K562 (cell line): ENCODE measurements around the gene EBF4. TPM values are rescaled to one million over a fixed set of nuclear protein-coding genes. Genes with fewer than 3 reads are reported as not detected.
A peak's percentile ranks its signal among the peaks of the same experiment; 100 is the strongest.
"Not testable (repeated sequence)": the region's sequence is repeated elsewhere in the genome, so short reads cannot be mapped to it uniquely, and the experiment has no call there.

ENCODE experiments used
- ATAC-seq: fragments of 200-7000 bp; cut with Tn5 transposase; 3 replicates; pipeline ENCODE4 v1.9.1; 2020; ENCODE audit warnings: moderate library complexity
- BruUV-seq: library from RNA; stranded (reverse); fragments of 400-500 nt; replicated peaks from 2 replicates; lab custom pipeline; 2021; lab: Mats Ljungman, UMichigan
- CTCF ChIA-PET: fragments of 300-600 bp; formaldehyde crosslinking; extraction: SDS; loops from one replicate; lab custom pipeline; 2021; ENCODE audit warnings: low intra/inter-chr PET ratio; lab: Yijun Ruan, JAX
- POLR2A ChIA-PET: fragments of 300-600, 350-650 bp; sonication (Branson Sonifier 250); formaldehyde crosslinking; extraction: SDS; loops from one replicate; lab custom pipeline; 2021; ENCODE audit warnings: antibody characterized with exemption, inconsistent platforms; lab: Yijun Ruan, JAX
- DNase-seq, 4 experiments: peaks; one replicate each; pipeline versions ENCODE4 v3.0.0 to v3.0.0-alpha.2; 2011 to 2018; ENCODE audit warnings: low spot score in 3 of 4, mixed read lengths in 3 of 4; ENCODE audit errors: extremely low read depth in 1 of 4
- FAIRE-seq: peaks from 2 replicates; lab custom pipeline; 2011; peaks lifted over from hg19 to GRCh38; lab: Jason Lieb, UNC
- H2AFZ ChIP-seq: 2 replicates; pipeline ENCODE4 v1.6.0; 2011; ENCODE audit warnings: low read depth, low read length, control low read depth, inconsistent platforms
- H3K27ac ChIP-seq: fragments of 200-600 bp; 3 replicates; pipeline ENCODE4 v1.8.0; 2011; ENCODE audit warnings: low read depth, mild to moderate bottlenecking, control low read depth, inconsistent platforms, low read length, moderate library complexity, mixed read lengths; ENCODE audit errors: extremely low read depth
- H3K27me3 ChIP-seq, 2 experiments: fragments of 300-600 bp in 1 of 2; 2 replicates in 1 of 2; 3 replicates in 1 of 2; pipeline versions ENCODE4 v1.6.0 to v1.8.0; 2011; ENCODE audit warnings: inconsistent platforms in 2 of 2, low read length in 2 of 2, mild to moderate bottlenecking in 1 of 2, mixed read lengths in 1 of 2, moderate library complexity in 1 of 2; ENCODE audit not compliant: control insufficient read depth in 2 of 2, insufficient read depth in 2 of 2
- H3K36me3 ChIP-seq: fragments of 300-600 bp; 3 replicates; pipeline ENCODE4 v1.8.0; 2011; ENCODE audit warnings: mild to moderate bottlenecking, low read length, inconsistent platforms; ENCODE audit not compliant: control insufficient read depth, insufficient read depth
- H3K4me1 ChIP-seq, 2 experiments: fragments of 200-600 bp in 1 of 2; replicated peaks in 1 of 2; 2 replicates in 1 of 2; 3 replicates in 1 of 2; pipeline versions ENCODE4 v1.5.1 to v1.8.0; 2011; ENCODE audit warnings: inconsistent platforms in 2 of 2, low read length in 2 of 2, mild to moderate bottlenecking in 1 of 2, mixed read lengths in 1 of 2, moderate library complexity in 1 of 2; ENCODE audit not compliant: control insufficient read depth in 2 of 2, insufficient read depth in 2 of 2
- H3K4me2 ChIP-seq: 2 replicates; pipeline ENCODE4 v1.6.1; 2011; ENCODE audit warnings: low read length, control low read depth, inconsistent platforms, mixed read lengths; ENCODE audit not compliant: insufficient read depth
- H3K4me3 ChIP-seq: fragments of 200-600 bp; sonication (generic), shearing (Covaris generic); 2 replicates; pipeline ENCODE4 v1.5.1; 2016; ENCODE audit warnings: control low read depth, inconsistent platforms
- H3K79me2 ChIP-seq: fragments of 200-600 bp; 3 replicates; pipeline ENCODE4 v1.8.0; 2011; ENCODE audit warnings: low read length, inconsistent platforms; ENCODE audit not compliant: control insufficient read depth, insufficient read depth
- H3K9ac ChIP-seq, 2 experiments: 2 replicates each; pipeline versions ENCODE4 v1.6.0 to v1.6.1; 2011; ENCODE audit warnings: low read depth in 2 of 2, low read length in 2 of 2, control low read depth in 1 of 2, inconsistent platforms in 1 of 2, mild to moderate bottlenecking in 1 of 2, mixed read lengths in 1 of 2; ENCODE audit not compliant: insufficient read depth in 1 of 2
- H3K9me1 ChIP-seq: one replicate; pipeline ENCODE4 v1.6.0; 2011; ENCODE audit warnings: inconsistent platforms, mild to moderate bottlenecking, low read length, moderate library complexity; ENCODE audit not compliant: control insufficient read depth, insufficient read depth
- H3K9me3 ChIP-seq: replicated peaks from 2 replicates; pipeline ENCODE4 v1.5.1; 2011; ENCODE audit warnings: low read depth, low read length, inconsistent platforms; ENCODE audit not compliant: control insufficient read depth, insufficient read depth
- H4K20me1 ChIP-seq: replicated peaks from 2 replicates; pipeline ENCODE4 v1.6.1; 2011; ENCODE audit warnings: low read length, inconsistent platforms, mixed read lengths; ENCODE audit not compliant: control insufficient read depth, insufficient read depth
- ADNP ChIP-seq: fragments of 200-800 bp; sonication (Bioruptor generic); IDR thresholded peaks from 2 replicates; pipeline ENCODE4 v1.6.1; 2016; ENCODE audit warnings: missing genetic modification characterization, missing compliant biosample characterization
- BRF2 ChIP-seq: IDR thresholded peaks from 3 replicates; pipeline ENCODE4 v1.6.1; 2011; ENCODE audit warnings: borderline replicate concordance, mild to moderate bottlenecking; ENCODE audit not compliant: insufficient read length, insufficient read depth
- GABPA ChIP-seq: fragments of 200-800 bp; sonication (Bioruptor generic); conservative IDR thresholded peaks from 2 replicates; pipeline ENCODE4 v1.6.1; 2016; ENCODE audit warnings: low read depth, missing genetic modification characterization, missing compliant biosample characterization
- IRF9 ChIP-seq: fragments of 450-650 bp; IDR thresholded peaks from 2 replicates; pipeline ENCODE4 v1.6.1; 2016; ENCODE audit warnings: missing biosample characterization, missing genetic modification characterization
- L3MBTL2 ChIP-seq: fragments of 450-650 bp; IDR thresholded peaks from 2 replicates; pipeline ENCODE4 v1.6.1; 2016; ENCODE audit warnings: mild to moderate bottlenecking, moderate library complexity
- NCOA2 ChIP-seq, 2 experiments: fragments of 450-650 bp; IDR thresholded peaks; 2 replicates each; pipeline ENCODE4 v1.6.1; 2018; ENCODE audit warnings: mild to moderate bottlenecking in 2 of 2, moderate library complexity in 1 of 2; ENCODE audit not compliant: partially characterized antibody in 2 of 2
- PKNOX1 ChIP-seq: fragments of 450-650 bp; IDR thresholded peaks from 2 replicates; pipeline ENCODE4 v1.6.1; 2016
- WGBS: fragments of 100-300 bp; shearing (Covaris generic); methylation state at CpG from one replicate; pipeline ENCODE4 v1.1.6; 2016; ENCODE audit warnings: low coverage, mixed read lengths; ENCODE audit not compliant: insufficient coverage; ENCODE audit errors: missing lambda C conversion rate; 5-methylcytosine and 5-hydroxymethylcytosine counted together
- in situ Hi-C: fragments of 300-500 bp; cut with MboI; formaldehyde crosslinking; loops from 4 replicates; pipeline ENCODE4 v1.15.0; 2018; ENCODE audit warnings: inconsistent platforms, mixed read lengths
- intact Hi-C: fragments of 100-400 bp; cut with micrococcal nuclease; formaldehyde crosslinking; loops from 2 replicates; pipeline ENCODE4 v1.14.2; 2022
- polyA plus RNA-seq, 8 experiments: library from polyadenylated mRNA; depleted of rRNA in 4 of 8; stranded (reverse) in 5 of 8; unstranded in 3 of 8; fragments of >200 nt; fragmentation: Nextera tagmentation in 2 of 8; fragmentation: Illumina TruSeq in 1 of 8; extraction: Ambion mirVana in 2 of 8; extraction: Trizol in 1 of 8; gene quantifications; 2 replicates each; pipeline versions ENCODE4 v1.2.1 to v1.2.3, GENCODE V29; 2011 to 2014; ENCODE audit warnings: inconsistent platforms in 1 of 8, missing spikeins in 1 of 8
- total RNA-seq, 7 experiments: library from RNA; depleted of rRNA in 6 of 7; stranded (reverse); fragments of >200 nt in 6 of 7; fragmentation: Illumina TruSeq in 2 of 7; extraction: Trizol in 2 of 7; gene quantifications; 2 replicates each; pipeline versions ENCODE4 v1.2.1 to v1.2.3, GENCODE V29; 2011 to 2021; ENCODE audit warnings: low replicate concordance in 1 of 7

Gene EBF4
- total and polyA plus RNA-seq, 9 of the 15 experiments (the other 6 are each of a cell fraction or from before 2014, with no cell fraction given), result 0.09 TPM; not detected in 8

DNA sequence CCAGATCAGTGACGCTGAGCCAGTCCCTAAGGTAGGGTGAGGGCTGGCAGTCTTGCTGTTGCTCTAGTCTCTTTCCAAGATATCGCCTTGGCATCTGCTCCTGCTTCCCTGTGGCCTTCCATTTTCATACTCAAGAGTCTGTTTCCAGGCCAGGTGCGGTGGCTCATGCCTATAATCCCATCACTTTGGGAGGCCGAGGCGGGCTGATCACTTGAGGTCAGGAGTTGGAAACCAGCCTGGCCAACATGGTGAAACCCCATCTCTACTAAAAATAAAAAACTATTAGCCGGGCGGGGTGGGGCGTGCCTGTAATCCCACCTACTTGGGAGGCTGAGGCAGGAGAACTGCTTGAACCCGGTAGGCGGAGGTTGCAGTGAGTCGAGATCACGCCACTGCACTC lies 77.5 kb downstream of the EBF4 start:
- H3K9me1 ChIP-seq, BruUV-seq, H3K4me3 ChIP-seq, DNase-seq, intact Hi-C loops, H3K36me3 ChIP-seq, ATAC-seq, H4K20me1 ChIP-seq, CTCF ChIA-PET, in situ Hi-C loops, H3K79me2 ChIP-seq, H3K9ac ChIP-seq, FAIRE-seq, H3K4me2 ChIP-seq, H3K4me1 ChIP-seq, POLR2A ChIA-PET, H3K9me3 ChIP-seq, H2AFZ ChIP-seq, H3K27ac ChIP-seq: not testable (repeated sequence)
- 5% methylated on average over 9 of the region's 12 CpGs for WGBS
- H3K27me3 ChIP-seq, result peaks cover 9 to 32% of the 10 kb centered on the region in 2 experiments; a peak in 4 of 5 replicates

- no peaks in the 10 kb centered on the region for H3K79me2 ChIP-seq
- peaks cover 9 to 32% of the 10 kb centered on the region in 2 experiments; a peak in 4 of 5 replicates for H3K27me3 ChIP-seq
- H3K4me2 ChIP-seq, result no peak overlapping the region
- DNase-seq (no peak), FAIRE-seq (no peak), ATAC-seq (0 out of 3 replicates have a peak, but pooled peaks have one; percentile 32)
- H3K27ac ChIP-seq, result no peak overlapping the region
- WGBS, result 11% methylated on average over 10 of the region's 12 CpGs
- in situ Hi-C loops (no loop called here), intact Hi-C loops (no loop called here)
- ChIA-PET POLR2A (interaction anchor here (0.6 to 0.7 kb wide), 2 partner anchors 9 to 20 kb away, joined by 3 read pairs; no protein-coding TSS in a partner anchor), CTCF (no interaction called here)
- no peaks in the 10 kb centered on the region for H4K20me1 ChIP-seq
- H3K4me3 ChIP-seq, result no peak overlapping the region
- no peaks in the 10 kb centered on the region for H3K36me3 ChIP-seq
- no TSS peak for BruUV-seq
- H3K9me3 ChIP-seq, result no peaks in the 10 kb centered on the region
- no peaks in the 10 kb centered on the region; a peak in 1 of 5 replicates for H3K4me1 ChIP-seq
- TF ChIP-seq PKNOX1 (0 out of 2 replicates have a peak, but pooled peaks have one; percentile 22), L3MBTL2 (0 out of 2 replicates have a peak, but pooled peaks have one; percentile 13), BRF2 (no peak), GABPA (tag) (peak; percentile 49), NCOA2 (IDR thresholded peaks at IDR 0.05; ENCODE audit: partially characterized antibody in 2 of 2) (no peak), IRF9 (tag) (no peak), ADNP (tag) (no peak)
- no peak overlapping the region for H3K9ac ChIP-seq
- H3K9me1 ChIP-seq, result no peaks in the 10 kb centered on the region
- H2AFZ ChIP-seq, result no peak overlapping the region
Measured at GRCh38 chr20:2771631-2772080, 79.1 kb downstream of the EBF4 start.
